SK-N-SH treated with all-trans-retinoic acid at 6 μM for 48 hours (cell line): Measurements from ENCODE around the gene PMVK.

Source experiments
- ATAC-seq: fragments of 200-7000 bp; cut with Tn5 transposase; 3 replicates; pipeline ENCODE4 v1.9.1; 2020; ENCODE audit warnings: mild to moderate bottlenecking, moderate library complexity
- ARNTL ChIP-seq: fragments of 450-650 bp; formaldehyde crosslinking; IDR thresholded peaks from 2 replicates; pipeline ENCODE4 v1.5.0; 2020; ENCODE audit warnings: low read depth, mild to moderate bottlenecking, moderate library complexity, borderline replicate concordance
- BACH2 ChIP-seq: fragments of 250-450 bp; sonication (Bioruptor Pico); IDR thresholded peaks from 2 replicates; pipeline ENCODE4 v1.9.0; 2021; ENCODE audit warnings: mild to moderate bottlenecking, borderline replicate concordance
- CSDC2 ChIP-seq: fragments of 250-450 bp; sonication (Bioruptor Pico); IDR thresholded peaks from 2 replicates; pipeline ENCODE4 v1.5.0; 2020; ENCODE audit warnings: mild to moderate bottlenecking, moderate library complexity
- ESRRG ChIP-seq: fragments of 250-450 bp; sonication (Bioruptor Pico); IDR thresholded peaks from 2 replicates; pipeline ENCODE4 v1.6.1; 2021; ENCODE audit warnings: mild to moderate bottlenecking
- GLIS3 ChIP-seq: fragments of 250-450 bp; sonication (Bioruptor Pico); IDR thresholded peaks from 2 replicates; pipeline ENCODE4 v1.5.0; 2020; ENCODE audit warnings: mild to moderate bottlenecking, moderate library complexity
- ISL1 ChIP-seq: fragments of 250-450 bp; sonication (Bioruptor Pico); IDR thresholded peaks from 2 replicates; pipeline ENCODE4 v2.1.2; 2022; ENCODE audit warnings: mild to moderate bottlenecking, moderate library complexity
- OSR1 ChIP-seq: fragments of 250-450 bp; sonication (Bioruptor Pico); IDR thresholded peaks from 2 replicates; pipeline ENCODE4 v1.8.0; 2022; ENCODE audit warnings: moderate library complexity, mild to moderate bottlenecking, inconsistent platforms
- PPARA ChIP-seq: fragments of 250-450 bp; sonication (Bioruptor Pico); IDR thresholded peaks from 2 replicates; pipeline ENCODE4 v1.5.0; 2020; ENCODE audit warnings: mild to moderate bottlenecking, borderline replicate concordance
- RARB ChIP-seq: fragments of 250-450 bp; sonication (Bioruptor Pico); IDR thresholded peaks from 2 replicates; pipeline ENCODE4 v1.8.0; 2021; ENCODE audit warnings: mild to moderate bottlenecking, moderate library complexity
- SNAI2 ChIP-seq: fragments of 250-450 bp; sonication (Bioruptor Pico); IDR thresholded peaks from 2 replicates; pipeline ENCODE4 v1.5.0; 2020; ENCODE audit warnings: mild to moderate bottlenecking, moderate library complexity
- TCF4 ChIP-seq: fragments of 250-450 bp; sonication (Bioruptor Pico); IDR thresholded peaks from 2 replicates; pipeline ENCODE4 v1.8.0; 2021; ENCODE audit warnings: mild to moderate bottlenecking, moderate library complexity, borderline replicate concordance
- TOX ChIP-seq: fragments of 250-450 bp; sonication (Bioruptor Pico); IDR thresholded peaks from 2 replicates; pipeline ENCODE4 v1.8.0; 2021; ENCODE audit warnings: mild to moderate bottlenecking, moderate library complexity, borderline replicate concordance
- ZC3H10 ChIP-seq: fragments of 250-450 bp; sonication (Bioruptor Pico); IDR thresholded peaks from 2 replicates; pipeline ENCODE4 v1.5.1; 2021; ENCODE audit warnings: mild to moderate bottlenecking, moderate library complexity
- ZFP3 ChIP-seq: fragments of 250-450 bp; sonication (Bioruptor Pico); IDR thresholded peaks from 2 replicates; pipeline ENCODE4 v1.5.0; 2020; ENCODE audit warnings: mild to moderate bottlenecking, moderate library complexity
- ZFP30 ChIP-seq: fragments of 450-650 bp; formaldehyde crosslinking; IDR thresholded peaks from 2 replicates; pipeline ENCODE4 v1.5.0; 2022; ENCODE audit warnings: mild to moderate bottlenecking, moderate library complexity
- ZNF565 ChIP-seq: fragments of 450-650 bp; formaldehyde crosslinking; conservative IDR thresholded peaks from 2 replicates; pipeline ENCODE4 v1.5.0; 2020; ENCODE audit warnings: low read depth, mild to moderate bottlenecking, moderate library complexity
- ZNF70 ChIP-seq: fragments of 450-650 bp; formaldehyde crosslinking; IDR thresholded peaks from 2 replicates; pipeline ENCODE4 v1.5.0; 2020; ENCODE audit warnings: mild to moderate bottlenecking, moderate library complexity
- ZNF8 ChIP-seq: fragments of 450-650 bp; formaldehyde crosslinking; IDR thresholded peaks from 2 replicates; pipeline ENCODE4 v1.5.0; 2020; ENCODE audit warnings: mild to moderate bottlenecking, moderate library complexity
- TF ChIP-seq, protein P1 (sequence below): fragments of 250-450 bp; sonication (Bioruptor Pico); IDR thresholded peaks from 2 replicates; pipeline ENCODE4 v1.5.1; 2020; ENCODE audit warnings: low read depth, mild to moderate bottlenecking, moderate library complexity
- TF ChIP-seq, protein P2 (sequence below): fragments of 250-450 bp; sonication (Bioruptor Pico); IDR thresholded peaks from 2 replicates; pipeline ENCODE4 v1.5.1; 2021; ENCODE audit warnings: mild to moderate bottlenecking, moderate library complexity
- TF ChIP-seq, protein P3 (sequence below): fragments of 250-450 bp; sonication (Bioruptor Pico); IDR thresholded peaks from 2 replicates; pipeline ENCODE4 v1.8.0; 2020; ENCODE audit warnings: mild to moderate bottlenecking, moderate library complexity, borderline replicate concordance
- TF ChIP-seq, protein P4 (sequence below): fragments of 250-450 bp; sonication (Bioruptor Pico); IDR thresholded peaks from 2 replicates; pipeline ENCODE4 v1.8.0; 2021; ENCODE audit warnings: low read depth, mild to moderate bottlenecking, moderate library complexity, borderline replicate concordance
- TF ChIP-seq, protein P5 (sequence below): fragments of 250-450 bp; sonication (Bioruptor Pico); IDR thresholded peaks from 2 replicates; pipeline ENCODE4 v1.5.0; 2020; ENCODE audit warnings: mild to moderate bottlenecking, moderate library complexity

Gene PMVK

DNA sequence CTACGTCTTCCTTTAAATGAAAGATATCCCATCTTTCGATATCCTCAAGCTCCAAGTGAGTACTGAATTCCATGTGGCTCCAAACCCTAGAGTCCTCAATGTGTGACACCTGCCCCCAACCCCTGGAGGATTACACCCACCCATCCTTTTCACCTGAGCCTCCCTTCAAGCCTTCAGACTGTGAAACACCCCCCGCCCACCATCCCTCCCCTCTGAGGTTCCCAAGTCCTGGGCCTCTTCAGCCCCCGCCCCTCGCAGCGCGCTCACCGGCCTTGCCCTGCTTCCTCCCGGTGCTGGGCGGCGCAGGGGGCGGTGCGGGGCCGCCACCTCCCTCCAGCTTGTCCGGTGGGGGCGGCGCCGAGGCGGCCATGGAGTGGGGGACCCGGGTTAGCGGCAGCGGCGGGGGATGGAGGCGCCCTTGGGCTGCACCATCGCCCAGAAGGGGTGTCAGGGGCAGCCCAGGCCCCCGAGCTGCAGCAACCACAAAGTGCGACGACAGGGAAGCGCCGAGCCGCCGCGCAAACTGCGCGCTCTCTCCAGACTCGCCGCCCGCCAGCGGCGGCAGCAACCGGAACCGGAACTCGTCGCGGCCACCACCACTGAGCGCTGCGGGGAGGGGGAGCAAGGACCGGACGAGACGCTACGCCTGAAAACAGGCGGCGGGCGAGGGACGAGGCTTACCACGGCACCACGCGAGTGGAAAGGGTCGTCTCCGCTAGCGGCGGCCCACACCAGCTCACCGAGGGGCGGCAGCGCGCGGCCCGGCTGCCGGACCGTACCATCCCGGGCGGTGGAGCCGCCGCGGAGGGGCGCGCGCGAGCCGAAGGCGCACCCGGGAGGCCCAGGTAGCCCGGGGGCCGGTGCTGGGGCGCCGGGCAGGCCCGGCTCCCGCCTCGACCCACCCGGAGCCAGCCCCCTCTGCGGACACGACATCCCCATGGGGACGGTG is 25.0 kb upstream of the PMVK start, which contains the start of gene PYGO2:
Gene PYGO2, minus strand, starts transcription at position 576 of the 949 bp plus-strand sequence. Its CDS starts 206 bp downstream, at position 370.
- peak; percentile 88 for ATAC-seq
- TF ChIP-seq ESRRG (CRISPR knock-in tag) (no peak), TCF4 (CRISPR knock-in tag) (no peak), TOX (CRISPR knock-in tag) (no peak; the same call in 1 of the 2 replicates), ZNF565 (CRISPR knock-in tag) (no peak), RARB (CRISPR knock-in tag) (no peak), ZNF70 (CRISPR knock-in tag) (0 out of 2 replicates have a peak, but pooled peaks have one; percentile 25), PPARA (CRISPR knock-in tag) (no peak), ISL1 (no peak), OSR1 (CRISPR knock-in tag) (0 out of 2 replicates have a peak, but pooled peaks have one; percentile 20), BACH2 (no peak), ZFP3 (no peak), ZFP30 (CRISPR knock-in tag) (no peak), CSDC2 (CRISPR knock-in tag) (no peak), GLIS3 (peak; percentile 14), ARNTL (no peak), ZC3H10 (CRISPR knock-in tag) (peak; percentile 76), SNAI2 (CRISPR knock-in tag) (no peak), ZNF8 (CRISPR knock-in tag) (no peak)
- TF ChIP-seq, protein P1, sequence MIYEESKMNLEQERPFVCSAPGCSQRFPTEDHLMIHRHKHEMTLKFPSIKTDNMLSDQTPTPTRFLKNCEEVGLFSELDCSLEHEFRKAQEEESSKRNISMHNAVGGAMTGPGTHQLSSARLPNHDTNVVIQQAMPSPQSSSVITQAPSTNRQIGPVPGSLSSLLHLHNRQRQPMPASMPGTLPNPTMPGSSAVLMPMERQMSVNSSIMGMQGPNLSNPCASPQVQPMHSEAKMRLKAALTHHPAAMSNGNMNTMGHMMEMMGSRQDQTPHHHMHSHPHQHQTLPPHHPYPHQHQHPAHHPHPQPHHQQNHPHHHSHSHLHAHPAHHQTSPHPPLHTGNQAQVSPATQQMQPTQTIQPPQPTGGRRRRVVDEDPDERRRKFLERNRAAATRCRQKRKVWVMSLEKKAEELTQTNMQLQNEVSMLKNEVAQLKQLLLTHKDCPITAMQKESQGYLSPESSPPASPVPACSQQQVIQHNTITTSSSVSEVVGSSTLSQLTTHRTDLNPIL (CRISPR knock-in tag): no peak
- TF ChIP-seq, protein P2, sequence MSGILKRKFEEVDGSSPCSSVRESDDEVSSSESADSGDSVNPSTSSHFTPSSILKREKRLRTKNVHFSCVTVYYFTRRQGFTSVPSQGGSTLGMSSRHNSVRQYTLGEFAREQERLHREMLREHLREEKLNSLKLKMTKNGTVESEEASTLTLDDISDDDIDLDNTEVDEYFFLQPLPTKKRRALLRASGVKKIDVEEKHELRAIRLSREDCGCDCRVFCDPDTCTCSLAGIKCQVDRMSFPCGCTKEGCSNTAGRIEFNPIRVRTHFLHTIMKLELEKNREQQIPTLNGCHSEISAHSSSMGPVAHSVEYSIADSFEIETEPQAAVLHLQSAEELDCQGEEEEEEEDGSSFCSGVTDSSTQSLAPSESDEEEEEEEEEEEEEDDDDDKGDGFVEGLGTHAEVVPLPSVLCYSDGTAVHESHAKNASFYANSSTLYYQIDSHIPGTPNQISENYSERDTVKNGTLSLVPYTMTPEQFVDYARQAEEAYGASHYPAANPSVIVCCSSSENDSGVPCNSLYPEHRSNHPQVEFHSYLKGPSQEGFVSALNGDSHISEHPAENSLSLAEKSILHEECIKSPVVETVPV (CRISPR knock-in tag): no peak
- TF ChIP-seq, protein P3, sequence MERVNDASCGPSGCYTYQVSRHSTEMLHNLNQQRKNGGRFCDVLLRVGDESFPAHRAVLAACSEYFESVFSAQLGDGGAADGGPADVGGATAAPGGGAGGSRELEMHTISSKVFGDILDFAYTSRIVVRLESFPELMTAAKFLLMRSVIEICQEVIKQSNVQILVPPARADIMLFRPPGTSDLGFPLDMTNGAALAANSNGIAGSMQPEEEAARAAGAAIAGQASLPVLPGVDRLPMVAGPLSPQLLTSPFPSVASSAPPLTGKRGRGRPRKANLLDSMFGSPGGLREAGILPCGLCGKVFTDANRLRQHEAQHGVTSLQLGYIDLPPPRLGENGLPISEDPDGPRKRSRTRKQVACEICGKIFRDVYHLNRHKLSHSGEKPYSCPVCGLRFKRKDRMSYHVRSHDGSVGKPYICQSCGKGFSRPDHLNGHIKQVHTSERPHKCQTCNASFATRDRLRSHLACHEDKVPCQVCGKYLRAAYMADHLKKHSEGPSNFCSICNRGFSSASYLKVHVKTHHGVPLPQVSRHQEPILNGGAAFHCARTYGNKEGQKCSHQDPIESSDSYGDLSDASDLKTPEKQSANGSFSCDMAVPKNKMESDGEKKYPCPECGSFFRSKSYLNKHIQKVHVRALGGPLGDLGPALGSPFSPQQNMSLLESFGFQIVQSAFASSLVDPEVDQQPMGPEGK (CRISPR knock-in tag): peak; percentile 87; the same call in 1 of the 2 replicates
- TF ChIP-seq, protein P4, sequence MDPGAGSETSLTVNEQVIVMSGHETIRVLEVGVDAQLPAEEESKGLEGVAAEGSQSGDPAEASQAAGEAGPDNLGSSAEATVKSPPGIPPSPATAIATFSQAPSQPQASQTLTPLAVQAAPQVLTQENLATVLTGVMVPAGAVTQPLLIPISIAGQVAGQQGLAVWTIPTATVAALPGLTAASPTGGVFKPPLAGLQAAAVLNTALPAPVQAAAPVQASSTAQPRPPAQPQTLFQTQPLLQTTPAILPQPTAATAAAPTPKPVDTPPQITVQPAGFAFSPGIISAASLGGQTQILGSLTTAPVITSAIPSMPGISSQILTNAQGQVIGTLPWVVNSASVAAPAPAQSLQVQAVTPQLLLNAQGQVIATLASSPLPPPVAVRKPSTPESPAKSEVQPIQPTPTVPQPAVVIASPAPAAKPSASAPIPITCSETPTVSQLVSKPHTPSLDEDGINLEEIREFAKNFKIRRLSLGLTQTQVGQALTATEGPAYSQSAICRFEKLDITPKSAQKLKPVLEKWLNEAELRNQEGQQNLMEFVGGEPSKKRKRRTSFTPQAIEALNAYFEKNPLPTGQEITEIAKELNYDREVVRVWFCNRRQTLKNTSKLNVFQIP (CRISPR knock-in tag): 0 out of 2 replicates have a peak, but pooled peaks have one; percentile 7
- TF ChIP-seq, protein P5, sequence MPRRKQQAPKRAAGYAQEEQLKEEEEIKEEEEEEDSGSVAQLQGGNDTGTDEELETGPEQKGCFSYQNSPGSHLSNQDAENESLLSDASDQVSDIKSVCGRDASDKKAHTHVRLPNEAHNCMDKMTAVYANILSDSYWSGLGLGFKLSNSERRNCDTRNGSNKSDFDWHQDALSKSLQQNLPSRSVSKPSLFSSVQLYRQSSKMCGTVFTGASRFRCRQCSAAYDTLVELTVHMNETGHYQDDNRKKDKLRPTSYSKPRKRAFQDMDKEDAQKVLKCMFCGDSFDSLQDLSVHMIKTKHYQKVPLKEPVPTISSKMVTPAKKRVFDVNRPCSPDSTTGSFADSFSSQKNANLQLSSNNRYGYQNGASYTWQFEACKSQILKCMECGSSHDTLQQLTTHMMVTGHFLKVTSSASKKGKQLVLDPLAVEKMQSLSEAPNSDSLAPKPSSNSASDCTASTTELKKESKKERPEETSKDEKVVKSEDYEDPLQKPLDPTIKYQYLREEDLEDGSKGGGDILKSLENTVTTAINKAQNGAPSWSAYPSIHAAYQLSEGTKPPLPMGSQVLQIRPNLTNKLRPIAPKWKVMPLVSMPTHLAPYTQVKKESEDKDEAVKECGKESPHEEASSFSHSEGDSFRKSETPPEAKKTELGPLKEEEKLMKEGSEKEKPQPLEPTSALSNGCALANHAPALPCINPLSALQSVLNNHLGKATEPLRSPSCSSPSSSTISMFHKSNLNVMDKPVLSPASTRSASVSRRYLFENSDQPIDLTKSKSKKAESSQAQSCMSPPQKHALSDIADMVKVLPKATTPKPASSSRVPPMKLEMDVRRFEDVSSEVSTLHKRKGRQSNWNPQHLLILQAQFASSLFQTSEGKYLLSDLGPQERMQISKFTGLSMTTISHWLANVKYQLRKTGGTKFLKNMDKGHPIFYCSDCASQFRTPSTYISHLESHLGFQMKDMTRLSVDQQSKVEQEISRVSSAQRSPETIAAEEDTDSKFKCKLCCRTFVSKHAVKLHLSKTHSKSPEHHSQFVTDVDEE (CRISPR knock-in tag): no peak
